Smooth muscle cell of the brain vasculature (primary cell): ENCODE results near the gene MPV17L.
"Not testable (repeated sequence)": the region's sequence is repeated elsewhere in the genome, so short reads cannot be mapped to it uniquely, and the experiment has no call there.

ENCODE experiments used
- DNase-seq: peaks from one replicate; pipeline ENCODE4 v3.0.0-alpha.2; 2012; ENCODE audit warnings: low read depth, low spot score

The MPV17L gene

GRCh38 chr16:15451098-15451731, 55.7 kb downstream of the MPV17L start:
- DNase-seq = no peak

GRCh38 chr16:15452246-15452855, 56.8 kb downstream of the MPV17L start:
- no peak for DNase-seq

- DNase-seq = not testable (repeated sequence)
Measured at GRCh38 chr16:15453296-15453695, 57.7 kb downstream of the MPV17L start.

- DNase-seq = not testable (repeated sequence)
Measured at GRCh38 chr16:15454933-15455332, 59.4 kb downstream of the MPV17L start.

GRCh38 chr16:15457400-15457799, 61.8 kb downstream of the MPV17L start:
- no peak for DNase-seq

GRCh38 chr16:15457958-15458357, 62.4 kb downstream of the MPV17L start:
- DNase-seq = no peak

- no peak for DNase-seq
Measured at GRCh38 chr16:15459791-15460190, 64.2 kb downstream of the MPV17L start.

GRCh38 chr16:15460601-15461000, 65.0 kb downstream of the MPV17L start:
- DNase-seq = no peak

- DNase-seq = no peak
Measured at GRCh38 chr16:15461376-15461775, 65.8 kb downstream of the MPV17L start.
